ENCODE measurements around the gene NALCN.

DNA sequence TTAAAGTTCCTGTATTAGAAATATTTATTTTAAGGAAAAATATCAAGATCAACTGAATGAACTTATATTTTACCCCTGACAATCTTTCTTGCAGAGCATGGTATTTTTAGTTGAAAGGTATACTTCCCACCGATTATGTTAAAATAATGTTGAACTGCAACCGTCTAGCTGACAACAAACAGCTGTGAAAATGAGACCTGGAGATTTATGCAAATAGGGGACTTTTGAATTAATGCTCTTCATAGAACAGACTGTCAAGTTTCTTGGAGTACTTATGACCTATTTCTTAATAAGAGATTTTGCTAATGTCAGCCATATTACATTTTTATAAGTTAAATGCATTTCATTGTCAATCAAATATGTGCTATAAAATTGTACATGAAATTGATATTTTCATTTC, 210.9 kb downstream of the NALCN start:
- TF ChIP-seq, protein P1, sequence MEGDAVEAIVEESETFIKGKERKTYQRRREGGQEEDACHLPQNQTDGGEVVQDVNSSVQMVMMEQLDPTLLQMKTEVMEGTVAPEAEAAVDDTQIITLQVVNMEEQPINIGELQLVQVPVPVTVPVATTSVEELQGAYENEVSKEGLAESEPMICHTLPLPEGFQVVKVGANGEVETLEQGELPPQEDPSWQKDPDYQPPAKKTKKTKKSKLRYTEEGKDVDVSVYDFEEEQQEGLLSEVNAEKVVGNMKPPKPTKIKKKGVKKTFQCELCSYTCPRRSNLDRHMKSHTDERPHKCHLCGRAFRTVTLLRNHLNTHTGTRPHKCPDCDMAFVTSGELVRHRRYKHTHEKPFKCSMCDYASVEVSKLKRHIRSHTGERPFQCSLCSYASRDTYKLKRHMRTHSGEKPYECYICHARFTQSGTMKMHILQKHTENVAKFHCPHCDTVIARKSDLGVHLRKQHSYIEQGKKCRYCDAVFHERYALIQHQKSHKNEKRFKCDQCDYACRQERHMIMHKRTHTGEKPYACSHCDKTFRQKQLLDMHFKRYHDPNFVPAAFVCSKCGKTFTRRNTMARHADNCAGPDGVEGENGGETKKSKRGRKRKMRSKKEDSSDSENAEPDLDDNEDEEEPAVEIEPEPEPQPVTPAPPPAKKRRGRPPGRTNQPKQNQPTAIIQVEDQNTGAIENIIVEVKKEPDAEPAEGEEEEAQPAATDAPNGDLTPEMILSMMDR (IDR thresholded peaks at IDR 0.05; ENCODE audit: poor library complexity), result no peak
- TF ChIP-seq EZH2 (IDR thresholded peaks at IDR 0.05; ENCODE audit: borderline replicate concordance), result no peak

Data from hepatocyte (in vitro differentiated cells).